Activated CD8-positive, alpha-beta memory T cell treated with anti-CD3 and anti-CD28 coated beads for 1 hour (primary cell): ENCODE measurements around the gene ATP8B3.

Experiments
- DNase-seq, 2 donors: peaks; one replicate each; pipeline ENCODE4 v3.0.0-alpha.2; 2020; ENCODE audit warnings: low read depth in 1 of 2; ENCODE audit errors: extremely low read depth in 1 of 2

ATP8B3 gene

GRCh38 chr19:1836458-1837221, 24.6 kb upstream of the ATP8B3 start:
- DNase-seq: no peak

GRCh38 chr19:1833540-1833939, 21.5 kb upstream of the ATP8B3 start:
- DNase-seq: no peak

- no peak for DNase-seq
Measured at GRCh38 chr19:1832046-1832663, 20.1 kb upstream of the ATP8B3 start.

- DNase-seq: no peak
Measured at GRCh38 chr19:1830978-1831377, 18.9 kb upstream of the ATP8B3 start.

- no peak for DNase-seq
Measured at GRCh38 chr19:1830568-1830967, 18.5 kb upstream of the ATP8B3 start.

GRCh38 chr19:1829958-1830357, 17.9 kb upstream of the ATP8B3 start:
- DNase-seq: no peak

GRCh38 chr19:1828279-1829238, 16.5 kb upstream of the ATP8B3 start:
- no peak for DNase-seq

- no peak for DNase-seq
Measured at GRCh38 chr19:1827566-1828278, 15.6 kb upstream of the ATP8B3 start.

GRCh38 chr19:1826557-1827521, 14.8 kb upstream of the ATP8B3 start:
- no peak for DNase-seq

- peak; percentile 40 to 69 for DNase-seq
Measured at GRCh38 chr19:1825909-1826556, 14.0 kb upstream of the ATP8B3 start.

GRCh38 chr19:1824252-1824622, 12.2 kb upstream of the ATP8B3 start:
- DNase-seq: no peak

- DNase-seq: no peak
Measured at GRCh38 chr19:1823539-1824251, 11.6 kb upstream of the ATP8B3 start.

- no peak for DNase-seq
Measured at GRCh38 chr19:1823020-1823419, 10.9 kb upstream of the ATP8B3 start.

- no peak for DNase-seq
Measured at GRCh38 chr19:1822210-1822609, 10.1 kb upstream of the ATP8B3 start.

- no peak for DNase-seq
Measured at GRCh38 chr19:1819341-1820255, 7.5 kb upstream of the ATP8B3 start.

- DNase-seq: no peak
Measured at GRCh38 chr19:1818549-1819195, 6.6 kb upstream of the ATP8B3 start.

- DNase-seq: no peak
Measured at GRCh38 chr19:1817553-1818179, 5.6 kb upstream of the ATP8B3 start.
